Gastrocnemius medialis (tissue), 4 donors: ENCODE data around the gene OR1J1. TPM values are rescaled to one million over a fixed set of nuclear protein-coding genes. Genes with fewer than 3 reads are reported as not detected.

Experiments used
- ATAC-seq, 2 donors: fragments of 150-250 bp; one replicate each; pipeline ENCODE4 v1.9.1; 2016
- DNase-seq, 2 donors: peaks; one replicate each; pipeline ENCODE4 v3.0.0-alpha.2; 2019
- H3K27ac ChIP-seq, 4 donors: fragments of 200-600 bp; sonication (generic); 1 replicate in 1 of 4; 2 replicates in 3 of 4; pipeline ENCODE4 v1.5.1; 2016 to 2018; ENCODE audit warnings: mild to moderate bottlenecking in 2 of 4, moderate library complexity in 1 of 4
- H3K27me3 ChIP-seq, 3 donors: fragments of 200-600 bp; sonication (generic) in 2 of 3; 1 replicate in 1 of 3; 2 replicates in 2 of 3; pipeline versions ENCODE4 v1.5.1 to v1.6.0; 2016 to 2019; ENCODE audit warnings: mild to moderate bottlenecking in 1 of 3, moderate library complexity in 1 of 3
- H3K36me3 ChIP-seq, 2 donors: fragments of 200-600 bp; sonication (generic) in 1 of 2; one replicate each; pipeline ENCODE4 v1.5.1; 2017 to 2018
- H3K4me1 ChIP-seq, 2 donors: fragments of 200-600 bp; sonication (generic) in 1 of 2; one replicate each; pipeline ENCODE4 v1.5.1; 2016 to 2017; ENCODE audit warnings: mild to moderate bottlenecking in 2 of 2
- H3K4me3 ChIP-seq, 4 donors: fragments of 200-600 bp; sonication (generic) in 3 of 4; 1 replicate in 1 of 4; 2 replicates in 3 of 4; pipeline ENCODE4 v1.5.1; 2016 to 2019; ENCODE audit warnings: mild to moderate bottlenecking in 2 of 4
- H3K9me3 ChIP-seq, 3 donors: fragments of 200-600 bp; sonication (generic) in 2 of 3; 1 replicate in 1 of 3; 2 replicates in 2 of 3; pipeline ENCODE4 v1.5.1; 2016 to 2019
- POLR2A ChIP-seq, 2 donors: fragments of 450-650 bp; IDR thresholded peaks; one replicate each; pipeline ENCODE4 v1.6.1; 2017; ENCODE audit warnings: antibody characterized with exemption in 2 of 2, mild to moderate bottlenecking in 2 of 2, moderate library complexity in 2 of 2
- in situ Hi-C, 4 donors: fragments of 200-750 bp; cut with MboI; loops; one replicate each; pipeline versions ENCODE4 v1.15.0 to v1.8.0; 2017; ENCODE audit warnings: low sequenced_read_pairs in 4 of 4
- intact Hi-C: fragments of 100-400 bp; cut with DNase I; formaldehyde crosslinking; loops from one replicate; pipeline ENCODE4 v1.15.1; 2023; ENCODE audit warnings: low total_unique reads
- total RNA-seq, 4 donors: library from RNA; depleted of rRNA; stranded (reverse); fragments of >200 nt; gene quantifications; one replicate each; pipeline versions ENCODE4 v1.1.0 to v1.2.3, GENCODE V29; 2016
- TF ChIP-seq, protein P1 (sequence below), 5 experiments: fragments of 450-650 bp in 3 of 5; fragments of 200-600 bp in 2 of 5; sonication (generic) in 2 of 5; IDR thresholded peaks in 4 of 5; conservative IDR thresholded peaks in 1 of 5; 1 replicate in 4 of 5; 2 replicates in 1 of 5; pipeline ENCODE4 v1.5.1; 2016 to 2019; ENCODE audit warnings: antibody characterized with exemption in 5 of 5, mild to moderate bottlenecking in 3 of 5, moderate library complexity in 3 of 5

Gene OR1J1
- total RNA-seq, 4 donors from 2014 or later, result not detected

GRCh38 chr9:122444041-122444733 lies 33.5 kb downstream of the OR1J1 start:
- no peaks in the 10 kb centered on the region for H3K27me3 ChIP-seq
- no peaks in the 10 kb centered on the region for H3K4me1 ChIP-seq
- in situ Hi-C loops (no loop called here), intact Hi-C loops (no loop called here)
- H3K9me3 ChIP-seq, result no peaks in the 10 kb centered on the region
- H3K4me3 ChIP-seq, result no peak overlapping the region
- no peaks in the 10 kb centered on the region for H3K36me3 ChIP-seq
- no peak for DNase-seq
- ATAC-seq, result peak in 1 of 2 donors; percentile 47
- TF ChIP-seq, protein P1, sequence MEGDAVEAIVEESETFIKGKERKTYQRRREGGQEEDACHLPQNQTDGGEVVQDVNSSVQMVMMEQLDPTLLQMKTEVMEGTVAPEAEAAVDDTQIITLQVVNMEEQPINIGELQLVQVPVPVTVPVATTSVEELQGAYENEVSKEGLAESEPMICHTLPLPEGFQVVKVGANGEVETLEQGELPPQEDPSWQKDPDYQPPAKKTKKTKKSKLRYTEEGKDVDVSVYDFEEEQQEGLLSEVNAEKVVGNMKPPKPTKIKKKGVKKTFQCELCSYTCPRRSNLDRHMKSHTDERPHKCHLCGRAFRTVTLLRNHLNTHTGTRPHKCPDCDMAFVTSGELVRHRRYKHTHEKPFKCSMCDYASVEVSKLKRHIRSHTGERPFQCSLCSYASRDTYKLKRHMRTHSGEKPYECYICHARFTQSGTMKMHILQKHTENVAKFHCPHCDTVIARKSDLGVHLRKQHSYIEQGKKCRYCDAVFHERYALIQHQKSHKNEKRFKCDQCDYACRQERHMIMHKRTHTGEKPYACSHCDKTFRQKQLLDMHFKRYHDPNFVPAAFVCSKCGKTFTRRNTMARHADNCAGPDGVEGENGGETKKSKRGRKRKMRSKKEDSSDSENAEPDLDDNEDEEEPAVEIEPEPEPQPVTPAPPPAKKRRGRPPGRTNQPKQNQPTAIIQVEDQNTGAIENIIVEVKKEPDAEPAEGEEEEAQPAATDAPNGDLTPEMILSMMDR (IDR thresholded peaks at IDR 0.05 in 4 of 5, conservative IDR thresholded peaks at IDR 0.05 in 1 of 5), result no peak
- no peak for TF ChIP-seq POLR2A (IDR thresholded peaks at IDR 0.05)
- no peak overlapping the region for H3K27ac ChIP-seq

- H3K9me3 ChIP-seq, result no peaks in the 10 kb centered on the region
- no peak for ATAC-seq
- H3K27me3 ChIP-seq, result no peaks in the 10 kb centered on the region
- no peaks in the 10 kb centered on the region for H3K4me1 ChIP-seq
- H3K4me3 ChIP-seq, result no peak overlapping the region
- intact Hi-C loops (no loop called here), in situ Hi-C loops (no loop called here)
- no peak for DNase-seq
- no peak overlapping the region for H3K27ac ChIP-seq
- H3K36me3 ChIP-seq, result no peaks in the 10 kb centered on the region
- TF ChIP-seq POLR2A (IDR thresholded peaks at IDR 0.05), result no peak
- TF ChIP-seq, protein P1 (IDR thresholded peaks at IDR 0.05 in 4 of 5, conservative IDR thresholded peaks at IDR 0.05 in 1 of 5), result no peak
These were observed 35.2 kb downstream of the OR1J1 start for GRCh38 chr9:122442568-122442967.

Other genes with a start within 250 kb of the OR1J1 start
- 1 to 10 TPM in 3 of 4 donors, under 1 TPM in 1; 0.83 to 4.5 (median 1.7) TPM for gene LHX6, start 249.0 kb downstream of the OR1J1 start, total RNA-seq
- gene RBM18, start 213.1 kb downstream of the OR1J1 start, total RNA-seq, result 10 to 100 TPM; 10.6 to 26.6 (median 21.8) TPM
- 10 to 100 TPM; 33.2 to 55.7 (median 47.2) TPM for gene MRRF, start 213.0 kb downstream of the OR1J1 start, total RNA-seq
- 1 to 10 TPM in 3 of 4 donors, under 1 TPM in 1; 0.78 to 1.8 (median 1.0) TPM for gene PTGS1, start 106.9 kb downstream of the OR1J1 start, total RNA-seq
- not detected for gene OR1J2, start 32.9 kb upstream of the OR1J1 start, total RNA-seq
- not detected for gene OR1J4, start 41.2 kb upstream of the OR1J1 start, total RNA-seq
- gene OR1N1, start 49.4 kb upstream of the OR1J1 start, total RNA-seq, result not detected
- gene OR1N2, start 75.2 kb upstream of the OR1J1 start, total RNA-seq, result not detected
- gene OR1L8, start 105.5 kb upstream of the OR1J1 start, total RNA-seq, result not detected
- gene OR1Q1, start 136.8 kb upstream of the OR1J1 start, total RNA-seq, result not detected
- gene OR1B1, start 179.7 kb upstream of the OR1J1 start, total RNA-seq, result not detected
- gene OR1L1, start 183.8 kb upstream of the OR1J1 start, total RNA-seq, result not detected
- gene OR1L3, start 197.2 kb upstream of the OR1J1 start, total RNA-seq, result not detected
- gene OR1L4, start 246.1 kb upstream of the OR1J1 start, total RNA-seq, result not detected